Astrocyte (in vitro differentiated cells and primary cell): ENCODE data around the gene SPATA31E1.

Experiments
- CTCF ChIP-seq: IDR thresholded peaks from 2 replicates; pipeline ENCODE4 v1.5.1; 2011; ENCODE audit warnings: low read depth, mild to moderate bottlenecking, inconsistent platforms, low read length, moderate library complexity; ENCODE audit not compliant: insufficient read depth
- EZH2 ChIP-seq: IDR thresholded peaks from 2 replicates; pipeline ENCODE4 v1.6.1; 2012; ENCODE audit warnings: mild to moderate bottlenecking, low read length, inconsistent platforms; ENCODE audit not compliant: insufficient read depth

DNA sequence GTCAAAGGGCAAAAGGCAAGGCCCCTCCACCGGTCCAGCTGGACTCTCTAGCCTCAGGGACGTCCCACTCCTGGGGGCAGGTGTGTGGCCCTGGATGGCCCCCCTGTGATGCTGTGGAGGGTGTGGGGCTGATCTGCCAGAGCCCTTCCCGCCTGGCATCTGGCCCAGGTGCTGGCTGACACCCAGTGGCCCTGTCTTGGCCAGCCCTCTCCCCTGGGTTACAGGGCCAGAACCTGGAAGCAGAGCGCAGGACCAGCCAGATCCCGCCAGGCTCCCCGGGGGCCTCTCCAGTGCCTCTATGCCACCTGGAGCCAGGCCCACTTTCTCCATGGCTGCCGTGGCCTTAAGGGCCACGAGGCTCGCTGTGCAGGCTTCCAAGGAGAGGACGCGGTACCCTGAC is 22.9 kb upstream of the SPATA31E1 start:
- TF ChIP-seq CTCF: no peak
- TF ChIP-seq EZH2: no peak
